ENCODE measurements around the gene PCNX4. TPM values are rescaled to one million over a fixed set of nuclear protein-coding genes. Genes with fewer than 3 reads are reported as not detected.

The PCNX4 gene
- total RNA-seq, 1 donor from 2014 or later = 80.6 TPM

DNA sequence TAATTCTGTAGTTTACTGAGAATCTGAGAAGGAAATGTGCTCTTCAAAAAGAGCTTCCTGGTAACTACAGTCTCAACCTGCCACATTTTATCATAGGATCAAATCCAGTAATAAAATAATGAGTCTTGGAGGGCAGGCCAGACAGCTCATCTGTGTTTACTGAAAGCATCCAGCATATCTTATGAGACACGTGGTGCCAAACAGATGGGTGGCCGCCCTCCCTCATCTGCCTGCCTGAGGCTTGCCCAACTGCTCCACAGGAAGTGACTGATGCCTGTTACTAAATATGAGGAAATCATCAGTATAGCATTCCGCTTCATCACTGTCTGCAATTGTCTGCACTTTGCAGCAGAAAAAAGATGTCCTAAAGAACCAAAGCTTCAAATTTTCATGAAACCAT, 60.0 kb downstream of the PCNX4 start:
- peak overlapping the region; percentile 15 for H3K4me3 Mint-ChIP-seq (ENCODE audit: unreplicated experiment)
- H3K4me1 Mint-ChIP-seq (ENCODE audit: low read depth, unreplicated experiment) = peaks cover 9% of the 10 kb centered on the region
- peak overlapping the region; percentile 79 for H3K27ac Mint-ChIP-seq (ENCODE audit: unreplicated experiment)
- DNase-seq = peak; percentile 55
- no peaks in the 10 kb centered on the region for H3K36me3 Mint-ChIP-seq (ENCODE audit: unreplicated experiment)
- TF ChIP-seq, protein P1, sequence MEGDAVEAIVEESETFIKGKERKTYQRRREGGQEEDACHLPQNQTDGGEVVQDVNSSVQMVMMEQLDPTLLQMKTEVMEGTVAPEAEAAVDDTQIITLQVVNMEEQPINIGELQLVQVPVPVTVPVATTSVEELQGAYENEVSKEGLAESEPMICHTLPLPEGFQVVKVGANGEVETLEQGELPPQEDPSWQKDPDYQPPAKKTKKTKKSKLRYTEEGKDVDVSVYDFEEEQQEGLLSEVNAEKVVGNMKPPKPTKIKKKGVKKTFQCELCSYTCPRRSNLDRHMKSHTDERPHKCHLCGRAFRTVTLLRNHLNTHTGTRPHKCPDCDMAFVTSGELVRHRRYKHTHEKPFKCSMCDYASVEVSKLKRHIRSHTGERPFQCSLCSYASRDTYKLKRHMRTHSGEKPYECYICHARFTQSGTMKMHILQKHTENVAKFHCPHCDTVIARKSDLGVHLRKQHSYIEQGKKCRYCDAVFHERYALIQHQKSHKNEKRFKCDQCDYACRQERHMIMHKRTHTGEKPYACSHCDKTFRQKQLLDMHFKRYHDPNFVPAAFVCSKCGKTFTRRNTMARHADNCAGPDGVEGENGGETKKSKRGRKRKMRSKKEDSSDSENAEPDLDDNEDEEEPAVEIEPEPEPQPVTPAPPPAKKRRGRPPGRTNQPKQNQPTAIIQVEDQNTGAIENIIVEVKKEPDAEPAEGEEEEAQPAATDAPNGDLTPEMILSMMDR (IDR thresholded peaks at IDR 0.05; ENCODE audit: partially characterized antibody, unreplicated experiment) = no peak
- H3K9me3 Mint-ChIP-seq (ENCODE audit: unreplicated experiment) = peaks cover 4% of the 10 kb centered on the region
- H3K27me3 Mint-ChIP-seq (ENCODE audit: unreplicated experiment) = peaks cover 2% of the 10 kb centered on the region

DNA sequence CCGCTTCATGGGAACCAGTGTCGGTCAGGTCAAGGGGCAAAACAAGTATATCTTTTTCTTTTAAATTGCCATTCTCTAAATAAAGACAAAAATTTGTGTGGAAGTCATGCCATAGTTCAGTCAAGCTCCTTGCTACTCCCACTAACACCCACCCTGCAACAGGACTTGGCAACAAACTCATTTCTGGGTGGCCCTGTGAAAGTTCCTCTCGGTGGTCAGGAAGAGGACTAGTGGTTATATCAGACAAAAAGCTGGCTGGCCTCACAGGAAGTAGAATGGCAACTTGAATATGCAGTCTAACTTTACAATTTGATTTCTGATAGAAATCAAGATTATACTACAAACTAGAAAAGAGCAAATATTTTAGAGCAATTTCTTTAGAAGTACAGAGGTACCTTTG, 62.3 kb downstream of the PCNX4 start:
- peaks cover 4% of the 10 kb centered on the region for H3K9me3 Mint-ChIP-seq (ENCODE audit: unreplicated experiment)
- TF ChIP-seq, protein P1 (IDR thresholded peaks at IDR 0.05; ENCODE audit: partially characterized antibody, unreplicated experiment) = no peak
- peaks cover 2% of the 10 kb centered on the region for H3K27me3 Mint-ChIP-seq (ENCODE audit: unreplicated experiment)
- H3K4me3 Mint-ChIP-seq (ENCODE audit: unreplicated experiment) = no peak overlapping the region
- no peaks in the 10 kb centered on the region for H3K36me3 Mint-ChIP-seq (ENCODE audit: unreplicated experiment)
- no peak overlapping the region for H3K27ac Mint-ChIP-seq (ENCODE audit: unreplicated experiment)
- no peak for DNase-seq
- H3K4me1 Mint-ChIP-seq (ENCODE audit: low read depth, unreplicated experiment) = peaks cover 9% of the 10 kb centered on the region

DNA sequence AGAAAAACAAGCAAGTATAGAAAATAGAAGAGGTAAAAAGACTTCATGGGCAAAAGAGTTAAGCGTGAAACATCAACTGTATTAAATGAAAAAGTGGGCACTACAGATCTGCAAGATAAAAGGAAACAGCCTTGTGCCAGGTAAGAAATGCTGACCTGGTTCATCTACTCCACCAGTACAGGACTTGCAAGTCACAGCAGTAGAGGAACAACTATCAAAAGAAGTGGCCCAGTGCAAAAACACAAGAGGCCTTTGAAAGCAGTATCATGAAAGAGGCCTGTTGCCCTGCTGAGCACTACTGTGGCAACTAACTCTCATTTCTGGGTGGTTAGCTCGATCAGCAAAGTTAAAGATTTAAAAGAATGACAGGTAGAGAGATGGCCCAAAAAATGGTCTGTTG, 62.9 kb downstream of the PCNX4 start:
- no peak for DNase-seq
- TF ChIP-seq, protein P1 (IDR thresholded peaks at IDR 0.05; ENCODE audit: partially characterized antibody, unreplicated experiment) = no peak
- Mint-ChIP-seq H3K36me3 (ENCODE audit: unreplicated experiment) (no peaks in the 10 kb centered on the region), H3K4me3 (ENCODE audit: unreplicated experiment) (no peak overlapping the region), H3K9me3 (ENCODE audit: unreplicated experiment) (peaks cover 4% of the 10 kb centered on the region), H3K27me3 (ENCODE audit: unreplicated experiment) (peaks cover 2% of the 10 kb centered on the region), H3K4me1 (ENCODE audit: low read depth, unreplicated experiment) (peaks cover 9% of the 10 kb centered on the region), H3K27ac (ENCODE audit: unreplicated experiment) (no peak overlapping the region)

DNA sequence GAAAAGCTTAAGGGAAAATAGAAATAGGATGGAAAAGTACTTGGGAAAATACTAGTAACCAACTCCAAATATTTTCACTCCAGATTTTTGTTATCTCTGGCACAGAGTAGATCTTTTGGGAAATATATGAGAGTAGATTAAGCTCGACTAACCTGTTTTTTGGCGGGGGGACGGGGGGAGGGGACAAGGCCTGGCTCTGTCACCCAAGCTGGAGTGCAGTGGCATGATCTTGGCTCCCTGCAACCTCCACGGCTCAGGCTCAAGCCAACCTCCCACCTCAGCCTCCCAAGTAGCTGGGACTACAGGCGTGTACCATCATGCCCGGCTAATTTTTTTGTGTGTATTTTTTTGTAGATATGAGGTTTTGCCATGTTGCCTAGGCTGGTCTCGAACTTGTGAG, 68.7 kb downstream of the PCNX4 start:
- no peak overlapping the region for H3K4me3 Mint-ChIP-seq (ENCODE audit: unreplicated experiment)
- no peak for DNase-seq
- no peaks in the 10 kb centered on the region for H3K36me3 Mint-ChIP-seq (ENCODE audit: unreplicated experiment)
- TF ChIP-seq, protein P1 (IDR thresholded peaks at IDR 0.05; ENCODE audit: partially characterized antibody, unreplicated experiment) = no peak
- no peak overlapping the region for H3K27ac Mint-ChIP-seq (ENCODE audit: unreplicated experiment)
- H3K9me3 Mint-ChIP-seq (ENCODE audit: unreplicated experiment) = peaks cover 7% of the 10 kb centered on the region
- peaks cover 5% of the 10 kb centered on the region for H3K4me1 Mint-ChIP-seq (ENCODE audit: low read depth, unreplicated experiment)
- H3K27me3 Mint-ChIP-seq (ENCODE audit: unreplicated experiment) = peaks cover 7% of the 10 kb centered on the region

DNA sequence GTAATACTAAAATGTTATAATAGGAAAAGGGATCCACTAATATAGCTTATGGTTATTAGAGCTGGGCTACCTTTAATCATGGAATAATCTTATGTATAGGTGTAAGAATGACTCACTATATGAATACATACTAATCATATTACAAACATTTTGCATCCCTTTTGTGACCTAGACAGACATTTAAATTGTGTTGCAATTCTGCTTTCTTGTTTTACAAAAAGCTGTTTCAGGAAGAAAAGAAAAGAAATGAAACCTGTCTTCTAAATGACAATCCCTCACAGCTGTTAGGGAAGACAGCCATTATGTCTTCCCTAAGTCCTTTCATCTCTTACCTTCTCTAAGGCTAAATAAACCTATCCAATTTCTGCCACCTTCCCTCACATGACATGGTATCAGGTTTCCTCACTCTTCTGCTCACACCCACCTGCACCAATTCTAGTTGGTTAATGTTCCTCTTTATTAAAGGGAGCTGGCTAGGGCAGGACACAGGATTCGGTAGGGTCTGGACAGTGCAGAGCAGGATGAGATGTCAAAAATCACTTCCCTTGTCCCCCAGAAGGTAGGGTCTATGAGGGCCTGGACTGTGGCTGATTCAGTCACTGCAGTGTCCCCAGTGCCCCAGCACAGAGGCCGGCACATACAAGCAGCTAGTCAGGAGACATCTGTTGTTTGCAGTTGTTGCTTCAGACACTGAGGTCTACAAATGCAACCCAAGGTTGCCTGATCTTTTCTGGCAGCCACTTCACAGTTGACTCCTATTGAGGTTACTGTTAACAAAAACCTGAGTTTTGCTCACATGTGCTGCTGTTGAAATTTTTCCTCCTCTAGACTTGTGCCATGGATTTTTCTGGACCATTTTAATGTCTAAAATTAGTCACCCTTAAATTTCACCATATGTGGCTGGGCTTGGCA, 69.7 kb downstream of the PCNX4 start:
- no peak for DNase-seq
- Mint-ChIP-seq H3K36me3 (ENCODE audit: unreplicated experiment) (no peaks in the 10 kb centered on the region), H3K4me3 (ENCODE audit: unreplicated experiment) (peak overlapping the region; percentile 23), H3K4me1 (ENCODE audit: low read depth, unreplicated experiment) (peaks cover 11% of the 10 kb centered on the region), H3K27ac (ENCODE audit: unreplicated experiment) (peak overlapping the region; percentile 84), H3K9me3 (ENCODE audit: unreplicated experiment) (peaks cover 8% of the 10 kb centered on the region), H3K27me3 (ENCODE audit: unreplicated experiment) (peaks cover 9% of the 10 kb centered on the region)
- TF ChIP-seq, protein P1 (IDR thresholded peaks at IDR 0.05; ENCODE audit: partially characterized antibody, unreplicated experiment) = no peak

All from glutamatergic neuron (in vitro differentiated cells).